ENCODE results near the gene DPF3. TPM values are rescaled to one million over a fixed set of nuclear protein-coding genes. Genes with fewer than 3 reads are reported as not detected.
"Not testable (repeated sequence)": the region's sequence is repeated elsewhere in the genome, so short reads cannot be mapped to it uniquely, and the experiment has no call there.

DPF3 gene
- total RNA-seq, 2 experiments from 2014 or later = 0.27 to 0.31 TPM

DNA sequence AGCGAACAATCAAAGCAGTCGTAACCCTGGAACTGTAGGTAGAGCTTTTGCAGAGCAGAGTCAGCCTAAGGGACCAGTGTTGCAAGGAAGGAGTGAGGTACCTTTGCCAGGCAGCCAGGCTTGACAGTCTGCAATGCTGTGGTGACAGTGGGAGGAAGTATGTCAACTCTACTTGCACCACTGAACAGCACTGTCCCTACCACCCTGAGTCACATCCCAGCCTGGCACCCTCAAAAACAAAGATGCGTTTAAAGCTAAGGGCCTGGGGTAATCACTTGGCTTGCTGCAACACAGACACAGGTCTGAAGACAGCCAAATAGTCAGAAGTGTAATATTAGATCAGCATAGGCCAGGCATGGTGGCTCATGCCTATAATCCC lies 141.9 kb downstream of the DPF3 start:
- no peak overlapping the region for H3K27ac ChIP-seq (ENCODE audit: low read depth in 1 of 2, low read length in 2 of 2)
- Mint-ChIP-seq H3K9me3 (peaks cover 5% of the 10 kb centered on the region), H3K27ac (no peak overlapping the region), H3K4me3 (no peak overlapping the region), H3K27me3 (no peaks in the 10 kb centered on the region), H3K4me1 (ENCODE audit: low read depth) (no peaks in the 10 kb centered on the region), H3K36me3 (ENCODE audit: low read depth) (no peaks in the 10 kb centered on the region)
- ChIA-PET POLR2A (no interaction called here), CTCF (no interaction called here)
- DNase-seq (no peak), ATAC-seq (ENCODE audit: poor library complexity) (no peak)
- H3K4me1 ChIP-seq (ENCODE audit: insufficient read depth, low read length) = no peaks in the 10 kb centered on the region
- no peaks in the 10 kb centered on the region for H3K27me3 ChIP-seq (ENCODE audit: control insufficient read depth in 1 of 2, insufficient read depth in 2 of 2, low read length in 2 of 2)
- no peak overlapping the region for H3K4me3 ChIP-seq (ENCODE audit: low read length)
- TF ChIP-seq, protein P1, sequence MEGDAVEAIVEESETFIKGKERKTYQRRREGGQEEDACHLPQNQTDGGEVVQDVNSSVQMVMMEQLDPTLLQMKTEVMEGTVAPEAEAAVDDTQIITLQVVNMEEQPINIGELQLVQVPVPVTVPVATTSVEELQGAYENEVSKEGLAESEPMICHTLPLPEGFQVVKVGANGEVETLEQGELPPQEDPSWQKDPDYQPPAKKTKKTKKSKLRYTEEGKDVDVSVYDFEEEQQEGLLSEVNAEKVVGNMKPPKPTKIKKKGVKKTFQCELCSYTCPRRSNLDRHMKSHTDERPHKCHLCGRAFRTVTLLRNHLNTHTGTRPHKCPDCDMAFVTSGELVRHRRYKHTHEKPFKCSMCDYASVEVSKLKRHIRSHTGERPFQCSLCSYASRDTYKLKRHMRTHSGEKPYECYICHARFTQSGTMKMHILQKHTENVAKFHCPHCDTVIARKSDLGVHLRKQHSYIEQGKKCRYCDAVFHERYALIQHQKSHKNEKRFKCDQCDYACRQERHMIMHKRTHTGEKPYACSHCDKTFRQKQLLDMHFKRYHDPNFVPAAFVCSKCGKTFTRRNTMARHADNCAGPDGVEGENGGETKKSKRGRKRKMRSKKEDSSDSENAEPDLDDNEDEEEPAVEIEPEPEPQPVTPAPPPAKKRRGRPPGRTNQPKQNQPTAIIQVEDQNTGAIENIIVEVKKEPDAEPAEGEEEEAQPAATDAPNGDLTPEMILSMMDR (IDR thresholded peaks at IDR 0.05) = no peak
- H3K9me3 ChIP-seq (ENCODE audit: control insufficient read depth in 1 of 2, insufficient read depth in 1 of 2, low read length in 2 of 2) = peaks cover 0 to 11% of the 10 kb centered on the region in 2 experiments
- intact Hi-C loops (cut with DNase I, micrococcal nuclease) = no loop called here
- H3K36me3 ChIP-seq (ENCODE audit: insufficient read depth, low read length) = no peaks in the 10 kb centered on the region

DNA sequence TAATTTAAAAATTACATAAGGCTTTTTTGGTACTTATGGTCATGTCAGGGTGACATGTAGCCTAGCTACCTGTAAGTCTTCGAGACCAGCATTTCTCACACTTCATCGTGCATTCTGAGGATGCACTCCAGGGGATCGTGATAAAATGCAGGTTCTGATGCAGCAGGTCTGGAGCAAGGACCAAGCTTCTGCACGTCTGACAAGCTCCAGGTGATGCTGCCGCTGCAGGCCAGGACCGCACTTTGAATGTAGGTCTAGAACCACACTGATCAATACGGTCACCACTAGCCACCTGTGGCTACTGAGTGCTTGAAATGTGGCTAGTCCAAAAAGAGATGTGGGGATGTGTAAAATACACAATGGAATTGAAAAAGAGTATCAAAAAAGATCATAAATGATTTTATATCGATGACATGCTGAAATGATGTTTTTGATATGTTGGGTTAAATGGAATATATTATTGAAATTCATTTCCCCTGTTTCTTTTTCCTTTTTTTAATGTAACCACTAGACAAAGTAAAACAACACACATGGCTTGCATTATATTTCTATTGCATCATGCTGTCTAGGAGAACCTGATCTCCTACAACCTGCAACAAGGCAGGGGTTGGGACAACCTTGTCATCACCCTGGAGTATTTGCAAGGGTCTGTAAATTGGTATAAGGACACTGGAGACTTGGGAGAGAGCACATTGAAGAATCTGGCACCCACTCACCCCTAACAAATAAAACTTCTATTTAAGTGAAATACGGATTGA lies 142.4 kb downstream of the DPF3 start:
- intact Hi-C loops (cut with DNase I, micrococcal nuclease) = no loop called here
- ATAC-seq (ENCODE audit: poor library complexity) (no peak), DNase-seq (no peak)
- H3K9me3 ChIP-seq (ENCODE audit: control insufficient read depth in 1 of 2, insufficient read depth in 1 of 2, low read length in 2 of 2) = peaks cover 0 to 11% of the 10 kb centered on the region in 2 experiments
- Mint-ChIP-seq H3K4me1 (ENCODE audit: low read depth) (no peaks in the 10 kb centered on the region), H3K9me3 (peaks cover 5% of the 10 kb centered on the region), H3K4me3 (no peak overlapping the region), H3K27ac (no peak overlapping the region), H3K27me3 (no peaks in the 10 kb centered on the region), H3K36me3 (ENCODE audit: low read depth) (no peaks in the 10 kb centered on the region)
- POLR2A ChIA-PET = no interaction called here
- H3K27ac ChIP-seq (ENCODE audit: low read depth in 1 of 2, low read length in 2 of 2) = no peak overlapping the region
- CTCF ChIA-PET = interaction anchor here (0.6 kb wide), 1 partner anchor 23 kb away, joined by 3 read pairs; no protein-coding TSS in a partner anchor
- H3K27me3 ChIP-seq (ENCODE audit: control insufficient read depth in 1 of 2, insufficient read depth in 2 of 2, low read length in 2 of 2) = no peaks in the 10 kb centered on the region
- TF ChIP-seq, protein P1 (IDR thresholded peaks at IDR 0.05) = no peak
- no peaks in the 10 kb centered on the region for H3K4me1 ChIP-seq (ENCODE audit: insufficient read depth, low read length)
- H3K4me3 ChIP-seq (ENCODE audit: low read length) = no peak overlapping the region
- no peaks in the 10 kb centered on the region for H3K36me3 ChIP-seq (ENCODE audit: insufficient read depth, low read length)

DNA sequence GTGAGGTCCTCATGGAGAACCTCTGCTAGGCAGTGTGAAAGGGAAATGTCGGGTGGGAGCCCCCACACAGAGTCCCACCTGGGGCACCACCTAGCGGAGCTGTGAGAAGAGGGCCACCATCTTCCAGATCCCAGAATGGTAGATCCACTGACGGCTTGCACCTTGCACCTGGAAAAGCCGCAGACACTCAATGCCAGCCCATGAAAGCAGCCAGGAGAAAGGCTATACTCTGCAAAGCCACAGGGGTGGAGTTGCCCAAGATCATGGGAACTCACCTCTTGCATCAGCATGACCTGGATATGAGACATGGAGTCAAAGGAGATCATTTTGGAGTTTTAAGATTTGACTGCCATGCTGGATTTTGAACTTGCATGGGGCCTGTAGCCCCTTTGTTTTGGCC lies 145.0 kb downstream of the DPF3 start:
- H3K4me3 Mint-ChIP-seq; H3K9me3 ChIP-seq (ENCODE audit: control insufficient read depth in 1 of 2, insufficient read depth in 1 of 2, low read length in 2 of 2); CTCF ChIA-PET; H3K27ac Mint-ChIP-seq; POLR2A ChIA-PET; H3K4me1 Mint-ChIP-seq (ENCODE audit: low read depth); intact Hi-C loops (cut with DNase I, micrococcal nuclease); H3K9me3 Mint-ChIP-seq; H3K4me3 ChIP-seq (ENCODE audit: low read length); H3K27me3 ChIP-seq (ENCODE audit: control insufficient read depth in 1 of 2, insufficient read depth in 2 of 2, low read length in 2 of 2); H3K27ac ChIP-seq (ENCODE audit: low read depth in 1 of 2, low read length in 2 of 2); DNase-seq; ATAC-seq (ENCODE audit: poor library complexity); H3K4me1 ChIP-seq (ENCODE audit: insufficient read depth, low read length); H3K36me3 Mint-ChIP-seq (ENCODE audit: low read depth); H3K36me3 ChIP-seq (ENCODE audit: insufficient read depth, low read length); H3K27me3 Mint-ChIP-seq: not testable (repeated sequence)

DNA sequence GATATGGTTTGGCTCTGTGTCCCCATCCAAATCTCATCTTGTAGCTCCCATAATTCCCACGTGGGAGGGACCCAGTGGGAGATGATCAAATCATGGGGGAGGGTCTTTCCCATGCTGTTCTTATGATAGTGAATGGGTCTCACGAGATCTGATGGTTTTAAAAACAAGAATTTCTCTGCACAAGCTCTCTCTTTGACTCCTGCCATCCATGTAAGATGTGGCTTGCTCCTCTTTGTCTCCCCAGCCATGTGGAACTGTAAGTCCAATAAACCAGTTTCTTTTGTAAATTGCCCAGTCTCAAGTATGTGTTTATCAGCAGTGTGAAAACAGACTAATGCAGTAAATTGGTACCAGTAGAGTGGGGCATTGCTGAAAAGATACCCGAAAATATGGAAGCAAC lies 146.2 kb downstream of the DPF3 start:
- H3K27me3 ChIP-seq (ENCODE audit: control insufficient read depth in 1 of 2, insufficient read depth in 2 of 2, low read length in 2 of 2) = no peaks in the 10 kb centered on the region
- no peaks in the 10 kb centered on the region for H3K36me3 ChIP-seq (ENCODE audit: insufficient read depth, low read length)
- ChIA-PET POLR2A (no interaction called here), CTCF (no interaction called here)
- peaks cover 5% of the 10 kb centered on the region for H3K9me3 Mint-ChIP-seq
- no peaks in the 10 kb centered on the region for H3K27me3 Mint-ChIP-seq
- peaks cover 0 to 7% of the 10 kb centered on the region in 2 experiments for H3K9me3 ChIP-seq (ENCODE audit: control insufficient read depth in 1 of 2, insufficient read depth in 1 of 2, low read length in 2 of 2)
- intact Hi-C loops (cut with DNase I, micrococcal nuclease) = no loop called here
- H3K4me3 Mint-ChIP-seq = no peak overlapping the region
- H3K4me1 ChIP-seq (ENCODE audit: insufficient read depth, low read length) = no peaks in the 10 kb centered on the region
- ATAC-seq (ENCODE audit: poor library complexity) = no peak
- no peaks in the 10 kb centered on the region for H3K36me3 Mint-ChIP-seq (ENCODE audit: low read depth)
- H3K27ac ChIP-seq (ENCODE audit: low read depth in 1 of 2, low read length in 2 of 2) = no peak overlapping the region
- no peak overlapping the region for H3K4me3 ChIP-seq (ENCODE audit: low read length)
- TF ChIP-seq, protein P1 (IDR thresholded peaks at IDR 0.05) = no peak
- no peak overlapping the region for H3K27ac Mint-ChIP-seq
- no peaks in the 10 kb centered on the region for H3K4me1 Mint-ChIP-seq (ENCODE audit: low read depth)
- no peak for DNase-seq
